Erythroblast (primary cell): ENCODE measurements around the gene TBATA.

Experiments
- DNase-seq, 2 experiments: peaks; one replicate each; lab custom pipeline; 2025; lab: John Stamatoyannopoulos, UW
- GATA1 ChIP-seq: IDR thresholded peaks from 2 replicates; pipeline ENCODE4 v1.6.1; 2011; ENCODE audit warnings: low read depth, mild to moderate bottlenecking, control low read depth, low read length, moderate library complexity
- POLR2A ChIP-seq: IDR thresholded peaks from 2 replicates; pipeline ENCODE4 v1.6.1; 2011; ENCODE audit warnings: mild to moderate bottlenecking, low read length

TBATA gene

DNA sequence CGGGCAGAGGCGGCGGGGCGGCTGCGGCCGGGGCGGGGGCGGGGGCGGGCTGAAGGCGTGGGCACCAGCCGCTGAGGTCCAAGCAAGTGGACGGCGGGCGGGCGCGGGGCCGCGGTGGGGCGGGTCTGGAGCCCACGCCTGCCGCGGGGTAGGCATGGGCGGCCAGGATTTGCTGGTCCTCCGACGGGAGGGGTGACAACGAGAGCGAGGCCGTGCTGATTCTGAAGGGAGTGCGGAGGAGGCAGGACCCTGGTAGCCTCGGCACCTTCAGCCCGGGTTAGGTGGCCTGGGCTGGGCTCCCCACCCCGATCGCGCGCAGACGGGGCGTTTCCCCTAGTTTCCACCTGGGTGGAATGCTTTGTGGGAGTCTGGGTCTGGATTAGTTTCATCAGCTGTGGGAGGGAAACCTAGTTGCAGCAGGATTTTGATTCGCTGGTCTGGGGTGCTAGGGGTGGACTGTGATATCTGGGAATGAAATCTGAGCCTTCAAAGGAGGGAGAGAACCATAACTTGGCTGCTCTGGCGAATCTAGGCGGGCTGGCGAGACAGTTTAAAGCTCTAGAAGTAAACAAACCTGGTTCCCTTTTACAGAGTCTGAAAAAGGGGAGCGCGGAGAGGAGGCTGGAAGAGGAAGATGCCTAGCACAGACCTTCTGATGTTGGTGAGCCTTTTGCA lies 31.2 kb upstream of the TBATA start:
- TF ChIP-seq POLR2A = no peak
- TF ChIP-seq GATA1 = no peak
- peak; percentile 28 to 38 for DNase-seq

DNA sequence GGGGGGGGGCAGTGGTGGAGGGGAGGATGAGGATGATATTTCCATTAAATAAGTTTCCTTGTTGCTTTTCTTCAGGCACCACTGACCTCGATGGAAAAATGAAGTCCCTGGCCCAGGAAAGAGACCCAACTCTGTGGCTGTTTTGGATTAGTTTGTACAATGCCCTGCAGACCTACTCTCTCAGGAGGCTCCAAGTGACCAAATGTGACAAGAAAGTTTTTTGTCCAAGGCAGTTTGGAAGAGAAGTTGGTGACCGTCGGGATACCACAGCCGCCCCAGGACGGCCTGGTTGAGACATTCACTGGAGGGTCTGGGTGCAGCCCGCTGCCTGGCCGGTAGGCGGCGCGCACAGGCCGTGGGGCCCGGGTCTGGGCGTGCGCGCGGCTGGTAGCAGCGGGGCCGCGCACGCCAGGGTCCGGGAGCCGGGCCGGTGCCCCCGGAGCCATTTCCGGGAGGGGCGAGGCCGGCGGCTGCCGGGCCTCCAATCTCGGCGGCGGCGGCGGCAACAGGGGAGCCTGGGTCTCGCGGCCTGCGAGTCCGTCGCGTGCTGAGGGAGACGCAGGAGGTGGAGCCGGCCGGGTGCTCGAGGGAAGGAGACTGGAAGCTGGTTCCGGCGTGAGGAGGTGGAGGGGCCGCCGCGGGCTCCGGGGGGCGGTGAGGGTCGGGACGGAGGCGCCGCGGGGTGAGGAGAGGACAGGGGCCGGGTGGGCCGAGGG lies 30.5 kb upstream of the TBATA start, which contains the start of gene SGPL1:
SGPL1 (plus strand) TSS at position 445 of the 716 bp plus-strand sequence. CDS start 906 bp downstream, outside the sequence.
- peak; percentile 73 to 83 for DNase-seq
- no peak for TF ChIP-seq GATA1
- TF ChIP-seq POLR2A = no peak

- no peak for DNase-seq
- TF ChIP-seq GATA1 = no peak
- TF ChIP-seq POLR2A = no peak
Observed at GRCh38 chr10:70814126-70814525, 28.9 kb upstream of the TBATA start.

- DNase-seq = no peak
- no peak for TF ChIP-seq GATA1
- TF ChIP-seq POLR2A = no peak
Observed at GRCh38 chr10:70812814-70813213, 27.6 kb upstream of the TBATA start.

- no peak for DNase-seq
- TF ChIP-seq GATA1 (no peak), POLR2A (no peak)
Observed at GRCh38 chr10:70811881-70812280, 26.7 kb upstream of the TBATA start.

DNA sequence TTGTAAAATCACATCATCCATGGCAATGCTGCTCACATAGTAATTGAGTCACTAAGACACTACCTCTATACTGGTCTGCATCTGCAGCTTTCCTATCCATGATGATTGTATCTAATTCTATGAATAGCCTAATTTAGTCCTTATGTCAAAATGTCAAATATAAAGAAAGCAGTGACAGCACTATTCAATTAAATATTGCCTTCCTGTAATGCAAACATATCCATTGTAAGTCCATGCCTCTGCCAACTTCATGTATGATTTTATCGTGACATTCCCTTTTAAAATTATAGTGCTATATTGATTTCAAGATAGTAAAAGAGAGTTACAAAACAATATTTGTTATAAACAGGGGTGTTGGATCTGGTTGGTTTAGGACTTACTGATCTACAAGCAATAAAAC lies 25.8 kb upstream of the TBATA start:
- TF ChIP-seq POLR2A = no peak
- TF ChIP-seq GATA1 = no peak
- no peak for DNase-seq

DNA sequence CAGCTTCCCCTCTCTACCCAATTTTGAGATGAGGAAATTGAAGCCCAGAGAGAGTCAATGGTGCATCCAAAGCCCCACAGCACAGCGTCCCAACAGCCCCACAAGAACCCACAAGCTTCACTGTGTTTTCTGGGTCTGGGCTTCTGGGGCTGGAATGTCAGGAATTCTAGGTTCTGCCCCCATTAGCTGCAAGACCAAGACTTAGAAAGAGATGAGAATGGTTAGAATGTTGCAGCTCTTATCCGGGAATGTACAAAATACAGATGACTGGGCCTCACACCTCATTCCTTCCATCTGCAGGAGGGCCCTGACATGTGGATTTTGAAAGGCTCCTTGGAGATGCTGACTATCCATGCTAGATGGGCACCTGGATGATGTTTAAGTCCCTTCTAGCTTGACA lies 24.5 kb upstream of the TBATA start:
- DNase-seq = no peak
- TF ChIP-seq GATA1 (no peak), POLR2A (no peak)

GRCh38 chr10:70809011-70809611 lies 23.9 kb upstream of the TBATA start:
- no peak for DNase-seq
- no peak for TF ChIP-seq GATA1
- no peak for TF ChIP-seq POLR2A

DNA sequence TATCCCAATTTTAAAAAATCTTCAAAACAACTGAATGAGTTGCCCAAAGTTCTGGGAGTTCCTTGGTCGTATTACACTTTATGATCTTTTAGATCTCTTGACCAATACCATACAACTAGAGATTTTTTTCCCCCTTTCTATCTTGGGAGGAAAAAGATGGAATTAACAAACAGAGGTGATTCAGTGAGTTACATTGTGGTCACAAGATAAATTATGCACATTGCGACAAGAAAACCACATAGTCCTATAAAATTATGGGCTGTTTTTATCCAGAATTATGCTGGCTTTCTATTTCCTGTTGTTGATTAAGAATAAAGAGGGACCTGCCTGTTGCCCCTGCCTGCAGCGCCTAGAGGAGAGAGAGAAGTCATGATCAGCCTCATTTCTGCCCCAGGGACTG lies 22.4 kb upstream of the TBATA start:
- DNase-seq = no peak
- TF ChIP-seq POLR2A (no peak), GATA1 (no peak)

DNA sequence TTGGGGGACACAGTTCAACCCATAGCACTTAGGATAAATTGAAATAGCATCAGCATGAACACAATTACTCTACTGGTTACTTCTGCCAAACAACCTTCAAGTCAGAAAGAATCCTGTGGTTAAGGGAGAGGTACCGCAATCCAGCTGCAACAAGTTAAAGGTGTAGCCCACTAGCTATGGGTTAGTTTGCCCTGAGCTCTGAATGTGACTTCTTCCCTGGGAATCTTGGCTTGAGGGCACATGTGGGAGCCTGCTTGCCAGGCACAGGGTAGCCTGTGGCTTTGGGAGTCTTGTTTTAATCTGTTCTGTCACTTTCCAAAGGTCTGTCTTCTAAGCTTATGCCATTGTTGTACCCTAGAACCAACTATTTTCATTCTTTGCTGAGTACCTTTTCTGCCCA lies 21.7 kb upstream of the TBATA start:
- no peak for DNase-seq
- TF ChIP-seq GATA1 (no peak), POLR2A (no peak)

- no peak for TF ChIP-seq POLR2A
- TF ChIP-seq GATA1 = no peak
- no peak for DNase-seq
Observed at GRCh38 chr10:70805619-70806215, 20.5 kb upstream of the TBATA start.

DNA sequence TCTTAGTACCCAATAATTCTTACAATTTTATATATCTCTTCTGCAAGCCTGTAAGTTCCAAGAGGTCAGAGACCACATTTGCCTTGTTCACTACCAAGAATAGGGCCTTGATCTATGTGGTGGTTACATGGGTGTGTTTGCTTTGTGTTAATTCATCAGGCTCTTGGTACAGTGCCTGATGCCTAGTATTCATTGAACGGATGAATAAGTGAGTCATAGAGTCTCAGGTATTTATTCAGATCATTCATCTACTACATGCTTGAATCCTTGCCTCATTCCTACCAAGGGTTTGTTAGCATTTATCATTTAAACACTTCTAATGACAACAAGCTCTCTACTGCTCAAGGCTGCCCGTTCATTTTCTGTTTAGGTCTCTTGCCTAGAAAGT lies 19.2 kb upstream of the TBATA start:
- no peak for DNase-seq
- TF ChIP-seq POLR2A = no peak
- TF ChIP-seq GATA1 = no peak

- DNase-seq = no peak
- TF ChIP-seq GATA1 (no peak), POLR2A (no peak)
Observed at GRCh38 chr10:70803775-70804420, 18.7 kb upstream of the TBATA start.

DNA sequence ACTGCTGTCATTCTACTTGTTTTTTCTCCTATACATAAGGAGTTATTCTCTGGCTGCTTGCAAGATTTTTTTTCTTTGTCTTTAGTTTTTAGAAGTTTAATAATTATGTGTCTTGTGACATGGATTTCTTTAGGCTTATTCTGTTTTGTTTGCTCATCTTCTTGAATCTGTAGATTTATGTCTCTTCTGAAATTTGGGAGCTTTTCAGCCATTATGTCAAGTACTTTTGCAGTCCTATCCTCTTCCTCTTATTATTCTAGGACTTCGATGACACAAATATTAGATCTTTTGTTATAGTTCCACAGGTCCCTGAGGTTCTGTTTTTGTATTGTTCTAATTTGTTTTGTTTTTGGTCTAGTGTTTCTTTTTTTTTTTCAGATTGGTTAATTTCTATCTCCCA lies 16.7 kb upstream of the TBATA start:
- DNase-seq = no peak
- no peak for TF ChIP-seq POLR2A
- no peak for TF ChIP-seq GATA1
